GM20000 (cell line): ENCODE data around the gene PLEKHG2.

ENCODE experiments used
- DNase-seq: peaks from one replicate; pipeline ENCODE4 v3.0.0; 2012; ENCODE audit warnings: low spot score
- TF ChIP-seq, protein P1 (sequence below): IDR thresholded peaks from 2 replicates; pipeline ENCODE4 v1.5.1; 2012; ENCODE audit warnings: mild to moderate bottlenecking, control low read depth; ENCODE audit errors: extremely low read depth, missing control alignments

PLEKHG2 gene

DNA sequence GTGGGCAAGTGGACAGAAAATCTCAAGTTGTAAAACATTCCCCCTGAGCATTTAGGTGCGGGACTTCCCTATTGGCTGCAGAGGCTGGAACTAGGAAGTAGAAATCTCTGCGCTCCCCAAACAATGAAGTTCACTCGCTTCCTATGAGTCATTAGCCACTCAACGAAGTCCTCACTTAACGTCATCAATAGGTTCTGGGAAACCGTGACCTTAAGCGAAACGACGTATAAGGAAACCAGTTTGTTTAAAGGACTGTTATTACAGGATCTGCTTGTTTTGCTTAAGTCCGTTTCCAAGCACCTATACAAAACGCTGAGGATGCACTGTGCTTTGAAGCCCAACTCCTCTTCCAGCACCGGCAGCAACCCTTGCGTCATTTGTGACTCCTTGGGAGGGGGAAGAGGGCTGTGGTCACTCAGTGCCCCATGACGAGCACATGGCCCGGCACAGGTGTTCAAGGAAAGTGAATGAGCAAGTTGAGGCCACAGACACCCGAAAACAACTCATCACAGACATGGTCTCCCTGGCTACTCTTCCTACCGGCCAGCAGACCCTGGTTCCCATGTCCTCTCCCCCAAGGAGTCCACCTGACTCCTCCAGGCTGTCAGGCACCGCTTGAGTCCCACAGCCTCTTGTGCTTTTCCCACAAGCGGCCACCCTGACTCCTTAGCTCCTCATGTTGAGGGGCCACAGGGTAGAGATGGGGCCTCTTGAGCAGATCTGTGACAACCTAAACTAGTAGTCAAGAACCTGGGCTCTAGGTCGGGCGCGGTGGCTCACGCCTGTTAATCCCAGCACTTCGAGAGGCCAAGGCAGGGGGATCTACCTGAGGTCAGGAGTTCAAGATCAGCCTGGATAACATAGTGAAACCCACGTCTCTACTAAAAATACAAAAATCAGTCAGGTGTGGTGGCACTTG, 18.5 kb downstream of the PLEKHG2 start:
- TF ChIP-seq, protein P1, sequence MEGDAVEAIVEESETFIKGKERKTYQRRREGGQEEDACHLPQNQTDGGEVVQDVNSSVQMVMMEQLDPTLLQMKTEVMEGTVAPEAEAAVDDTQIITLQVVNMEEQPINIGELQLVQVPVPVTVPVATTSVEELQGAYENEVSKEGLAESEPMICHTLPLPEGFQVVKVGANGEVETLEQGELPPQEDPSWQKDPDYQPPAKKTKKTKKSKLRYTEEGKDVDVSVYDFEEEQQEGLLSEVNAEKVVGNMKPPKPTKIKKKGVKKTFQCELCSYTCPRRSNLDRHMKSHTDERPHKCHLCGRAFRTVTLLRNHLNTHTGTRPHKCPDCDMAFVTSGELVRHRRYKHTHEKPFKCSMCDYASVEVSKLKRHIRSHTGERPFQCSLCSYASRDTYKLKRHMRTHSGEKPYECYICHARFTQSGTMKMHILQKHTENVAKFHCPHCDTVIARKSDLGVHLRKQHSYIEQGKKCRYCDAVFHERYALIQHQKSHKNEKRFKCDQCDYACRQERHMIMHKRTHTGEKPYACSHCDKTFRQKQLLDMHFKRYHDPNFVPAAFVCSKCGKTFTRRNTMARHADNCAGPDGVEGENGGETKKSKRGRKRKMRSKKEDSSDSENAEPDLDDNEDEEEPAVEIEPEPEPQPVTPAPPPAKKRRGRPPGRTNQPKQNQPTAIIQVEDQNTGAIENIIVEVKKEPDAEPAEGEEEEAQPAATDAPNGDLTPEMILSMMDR: no peak
- peak; percentile 74 for DNase-seq

- TF ChIP-seq, protein P1: no peak
- DNase-seq: no peak
Observed at GRCh38 chr19:39432677-39433025, 20.2 kb downstream of the PLEKHG2 start.

DNA sequence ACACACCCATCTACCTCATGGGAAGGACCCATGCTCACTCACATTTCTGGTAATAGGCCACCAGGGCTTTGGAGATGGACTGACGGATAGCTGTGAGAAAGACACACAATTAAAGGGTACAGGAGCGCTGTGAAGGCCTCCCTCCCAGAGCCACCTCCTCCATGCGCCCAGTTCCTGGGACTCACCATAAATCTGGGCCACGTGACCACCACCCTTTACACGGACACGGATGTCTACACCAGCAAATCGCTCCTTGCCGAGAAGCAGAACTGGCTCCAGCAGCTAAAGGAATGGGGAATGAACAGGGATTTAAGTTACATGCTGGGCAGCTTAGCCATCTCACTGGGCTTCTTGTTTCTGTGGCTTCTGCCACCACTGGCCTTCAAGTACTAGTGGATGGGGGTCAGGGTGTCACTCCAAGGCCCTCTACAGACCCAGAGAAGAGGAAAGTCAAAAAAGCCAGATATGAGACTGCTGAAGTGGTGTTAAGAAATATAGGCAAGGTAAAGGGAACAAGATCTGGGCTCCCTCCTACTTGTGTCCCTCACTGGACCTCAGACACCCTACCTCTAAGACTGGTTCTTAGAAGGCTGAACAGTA, 21.1 kb downstream of the PLEKHG2 start:
- no peak for DNase-seq
- TF ChIP-seq, protein P1: no peak

- TF ChIP-seq, protein P1: no peak
- no peak for DNase-seq
Observed at GRCh38 chr19:39434123-39435076, 21.9 kb downstream of the PLEKHG2 start.

GRCh38 chr19:39435499-39436349, 23.3 kb downstream of the PLEKHG2 start, which contains the start of gene RPS16:
RPS16 (minus strand) TSS chr19:39435949; CDS start chr19:39435895, 54 bp downstream.
- peak; percentile 92 for DNase-seq
- TF ChIP-seq, protein P1: no peak

DNA sequence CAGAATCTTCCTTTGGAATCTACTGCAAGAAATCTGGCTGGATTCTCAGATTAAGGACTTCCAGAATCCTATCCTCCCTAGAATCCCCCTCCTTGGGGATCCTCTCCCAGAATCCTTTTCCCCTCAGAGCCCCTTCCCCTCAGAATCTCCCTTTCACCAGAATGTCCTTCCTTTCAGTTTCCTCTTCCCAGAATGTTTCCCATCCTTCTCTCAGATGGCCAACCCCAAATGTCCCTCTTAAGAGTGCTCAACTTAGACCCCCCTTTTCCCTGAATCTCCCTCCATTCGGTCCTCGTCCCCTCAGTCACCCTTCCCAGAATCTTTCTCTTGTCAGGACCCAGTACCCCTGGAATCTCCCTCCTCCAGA, 23.9 kb downstream of the PLEKHG2 start:
- DNase-seq: no peak
- TF ChIP-seq, protein P1: no peak
